Dendritic cell treated with granulocyte-macrophage colony-stimulating factor and Interleukin-4, amounts not matched to agents 40 ng/mL and 50 ng/mL, for 4 days (primary cell): ENCODE results near the gene LAMC2.

Source experiments
- H3K27ac Mint-ChIP-seq: one replicate; pipeline ENCODE4 v1.8.0; 2022; ENCODE audit warnings: mild to moderate bottlenecking, mixed read lengths
- H3K27me3 Mint-ChIP-seq: one replicate; pipeline ENCODE4 v1.8.0; 2022; ENCODE audit warnings: mild to moderate bottlenecking, mixed read lengths
- H3K36me3 Mint-ChIP-seq: one replicate; pipeline ENCODE4 v1.8.0; 2022; ENCODE audit warnings: low read depth, mixed read lengths
- H3K4me1 Mint-ChIP-seq: one replicate; pipeline ENCODE4 v1.8.0; 2022; ENCODE audit warnings: low read depth, mixed read lengths
- H3K4me3 Mint-ChIP-seq: one replicate; pipeline ENCODE4 v1.8.0; 2022; ENCODE audit warnings: mild to moderate bottlenecking, moderate library complexity, mixed read lengths
- H3K9me3 Mint-ChIP-seq: one replicate; pipeline ENCODE4 v1.8.0; 2022; ENCODE audit warnings: mixed read lengths
- intact Hi-C: fragments of 100-400 bp; cut with micrococcal nuclease; formaldehyde crosslinking; loops from one replicate; pipeline ENCODE4 v1.15.0; 2022

Gene LAMC2

GRCh38 chr1:183155939-183156338, 30.1 kb upstream of the LAMC2 start:
- intact Hi-C loops = no loop called here
- no peaks in the 10 kb centered on the region for H3K36me3 Mint-ChIP-seq
- H3K4me1 Mint-ChIP-seq = no peaks in the 10 kb centered on the region
- no peak overlapping the region for H3K4me3 Mint-ChIP-seq
- peaks cover 6% of the 10 kb centered on the region for H3K27me3 Mint-ChIP-seq
- H3K9me3 Mint-ChIP-seq = no peaks in the 10 kb centered on the region
- H3K27ac Mint-ChIP-seq = no peak overlapping the region

- intact Hi-C loops = no loop called here
- Mint-ChIP-seq H3K27ac (no peak overlapping the region), H3K36me3 (no peaks in the 10 kb centered on the region), H3K4me1 (no peaks in the 10 kb centered on the region), H3K9me3 (no peaks in the 10 kb centered on the region), H3K4me3 (no peak overlapping the region), H3K27me3 (peaks cover 2% of the 10 kb centered on the region)
Measured at GRCh38 chr1:183159960-183160359, 26.1 kb upstream of the LAMC2 start.

GRCh38 chr1:183161391-183161790, 24.7 kb upstream of the LAMC2 start:
- H3K36me3 Mint-ChIP-seq = no peaks in the 10 kb centered on the region
- no peaks in the 10 kb centered on the region for H3K9me3 Mint-ChIP-seq
- intact Hi-C loops = no loop called here
- H3K27me3 Mint-ChIP-seq = no peaks in the 10 kb centered on the region
- no peaks in the 10 kb centered on the region for H3K4me1 Mint-ChIP-seq
- no peak overlapping the region for H3K4me3 Mint-ChIP-seq
- no peak overlapping the region for H3K27ac Mint-ChIP-seq

GRCh38 chr1:183163316-183163715, 22.7 kb upstream of the LAMC2 start:
- intact Hi-C loops = no loop called here
- Mint-ChIP-seq H3K27ac (no peak overlapping the region), H3K36me3 (no peaks in the 10 kb centered on the region), H3K27me3 (no peaks in the 10 kb centered on the region), H3K9me3 (no peaks in the 10 kb centered on the region), H3K4me1 (no peaks in the 10 kb centered on the region), H3K4me3 (no peak overlapping the region)

GRCh38 chr1:183164340-183164739, 21.7 kb upstream of the LAMC2 start:
- Mint-ChIP-seq H3K4me1 (no peaks in the 10 kb centered on the region), H3K36me3 (no peaks in the 10 kb centered on the region), H3K27ac (no peak overlapping the region), H3K27me3 (no peaks in the 10 kb centered on the region), H3K9me3 (no peaks in the 10 kb centered on the region), H3K4me3 (no peak overlapping the region)
- intact Hi-C loops = no loop called here

- no peaks in the 10 kb centered on the region for H3K27me3 Mint-ChIP-seq
- no peaks in the 10 kb centered on the region for H3K9me3 Mint-ChIP-seq
- no peak overlapping the region for H3K27ac Mint-ChIP-seq
- H3K4me3 Mint-ChIP-seq = no peak overlapping the region
- H3K36me3 Mint-ChIP-seq = no peaks in the 10 kb centered on the region
- H3K4me1 Mint-ChIP-seq = no peaks in the 10 kb centered on the region
- intact Hi-C loops = no loop called here
Measured at GRCh38 chr1:183164963-183165362, 21.1 kb upstream of the LAMC2 start.

GRCh38 chr1:183165456-183165855, 20.6 kb upstream of the LAMC2 start:
- no peaks in the 10 kb centered on the region for H3K4me1 Mint-ChIP-seq
- intact Hi-C loops = no loop called here
- no peaks in the 10 kb centered on the region for H3K27me3 Mint-ChIP-seq
- no peaks in the 10 kb centered on the region for H3K36me3 Mint-ChIP-seq
- no peaks in the 10 kb centered on the region for H3K9me3 Mint-ChIP-seq
- H3K27ac Mint-ChIP-seq = no peak overlapping the region
- no peak overlapping the region for H3K4me3 Mint-ChIP-seq

- Mint-ChIP-seq H3K4me1 (no peaks in the 10 kb centered on the region), H3K4me3 (no peak overlapping the region), H3K36me3 (no peaks in the 10 kb centered on the region)
Measured at GRCh38 chr1:183166454-183166853, 19.6 kb upstream of the LAMC2 start.

GRCh38 chr1:183167676-183168075, 18.4 kb upstream of the LAMC2 start:
- no peaks in the 10 kb centered on the region for H3K36me3 Mint-ChIP-seq
- no peak overlapping the region for H3K4me3 Mint-ChIP-seq
- intact Hi-C loops = no loop called here
- H3K4me1 Mint-ChIP-seq = no peaks in the 10 kb centered on the region
- H3K27ac Mint-ChIP-seq = no peak overlapping the region
- peaks cover 2% of the 10 kb centered on the region for H3K27me3 Mint-ChIP-seq
- no peaks in the 10 kb centered on the region for H3K9me3 Mint-ChIP-seq

More at GRCh38 chr1:183166454-183166853, 19.6 kb upstream of the LAMC2 start:
- intact Hi-C loops = no loop called here
- H3K27me3 Mint-ChIP-seq = no peaks in the 10 kb centered on the region
- H3K9me3 Mint-ChIP-seq = no peaks in the 10 kb centered on the region
- H3K27ac Mint-ChIP-seq = no peak overlapping the region

GRCh38 chr1:183168308-183168707, 17.8 kb upstream of the LAMC2 start:
- Mint-ChIP-seq H3K27ac (no peak overlapping the region), H3K4me3 (no peak overlapping the region), H3K4me1 (no peaks in the 10 kb centered on the region), H3K9me3 (no peaks in the 10 kb centered on the region), H3K27me3 (peaks cover 3% of the 10 kb centered on the region), H3K36me3 (no peaks in the 10 kb centered on the region)
- intact Hi-C loops = no loop called here

- intact Hi-C loops = no loop called here
- Mint-ChIP-seq H3K9me3 (no peaks in the 10 kb centered on the region), H3K4me1 (no peaks in the 10 kb centered on the region), H3K27ac (no peak overlapping the region), H3K4me3 (no peak overlapping the region), H3K36me3 (no peaks in the 10 kb centered on the region), H3K27me3 (peaks cover 6% of the 10 kb centered on the region)
Measured at GRCh38 chr1:183173828-183174227, 12.2 kb upstream of the LAMC2 start.

GRCh38 chr1:183175631-183176030, 10.4 kb upstream of the LAMC2 start:
- Mint-ChIP-seq H3K9me3 (no peaks in the 10 kb centered on the region), H3K27me3 (peaks cover 8% of the 10 kb centered on the region), H3K4me1 (no peaks in the 10 kb centered on the region), H3K36me3 (no peaks in the 10 kb centered on the region), H3K4me3 (no peak overlapping the region), H3K27ac (no peak overlapping the region)
- intact Hi-C loops = no loop called here

- Mint-ChIP-seq H3K9me3 (no peaks in the 10 kb centered on the region), H3K4me1 (no peaks in the 10 kb centered on the region), H3K4me3 (no peak overlapping the region), H3K27ac (no peak overlapping the region), H3K27me3 (peaks cover 3% of the 10 kb centered on the region), H3K36me3 (no peaks in the 10 kb centered on the region)
- intact Hi-C loops = no loop called here
Measured at GRCh38 chr1:183178545-183178944, 7.5 kb upstream of the LAMC2 start.

- intact Hi-C loops = no loop called here
- no peaks in the 10 kb centered on the region for H3K4me1 Mint-ChIP-seq
- no peaks in the 10 kb centered on the region for H3K36me3 Mint-ChIP-seq
- H3K4me3 Mint-ChIP-seq = no peak overlapping the region
- no peaks in the 10 kb centered on the region for H3K9me3 Mint-ChIP-seq
- H3K27ac Mint-ChIP-seq = no peak overlapping the region
- peaks cover 3% of the 10 kb centered on the region for H3K27me3 Mint-ChIP-seq
Measured at GRCh38 chr1:183179033-183179432, 7.0 kb upstream of the LAMC2 start.

- Mint-ChIP-seq H3K4me3 (no peak overlapping the region), H3K9me3 (no peaks in the 10 kb centered on the region), H3K27ac (no peak overlapping the region), H3K4me1 (no peaks in the 10 kb centered on the region), H3K36me3 (no peaks in the 10 kb centered on the region), H3K27me3 (peaks cover 2% of the 10 kb centered on the region)
- intact Hi-C loops = no loop called here
Measured at GRCh38 chr1:183180218-183180617, 5.8 kb upstream of the LAMC2 start.
